ENCODE measurements around the gene PADI1.

PADI1 gene, protein sequence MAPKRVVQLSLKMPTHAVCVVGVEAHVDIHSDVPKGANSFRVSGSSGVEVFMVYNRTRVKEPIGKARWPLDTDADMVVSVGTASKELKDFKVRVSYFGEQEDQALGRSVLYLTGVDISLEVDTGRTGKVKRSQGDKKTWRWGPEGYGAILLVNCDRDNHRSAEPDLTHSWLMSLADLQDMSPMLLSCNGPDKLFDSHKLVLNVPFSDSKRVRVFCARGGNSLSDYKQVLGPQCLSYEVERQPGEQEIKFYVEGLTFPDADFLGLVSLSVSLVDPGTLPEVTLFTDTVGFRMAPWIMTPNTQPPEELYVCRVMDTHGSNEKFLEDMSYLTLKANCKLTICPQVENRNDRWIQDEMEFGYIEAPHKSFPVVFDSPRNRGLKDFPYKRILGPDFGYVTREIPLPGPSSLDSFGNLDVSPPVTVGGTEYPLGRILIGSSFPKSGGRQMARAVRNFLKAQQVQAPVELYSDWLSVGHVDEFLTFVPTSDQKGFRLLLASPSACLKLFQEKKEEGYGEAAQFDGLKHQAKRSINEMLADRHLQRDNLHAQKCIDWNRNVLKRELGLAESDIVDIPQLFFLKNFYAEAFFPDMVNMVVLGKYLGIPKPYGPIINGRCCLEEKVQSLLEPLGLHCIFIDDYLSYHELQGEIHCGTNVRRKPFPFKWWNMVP

GRCh38 chr1:17204546-17205440 lies at the start of gene PADI1:
Gene PADI1 (plus strand): TSS chr1:17205128. CDS start chr1:17205218, 90 bp downstream.
- DNase-seq (ENCODE audit: low spot score) = no peak

DNA sequence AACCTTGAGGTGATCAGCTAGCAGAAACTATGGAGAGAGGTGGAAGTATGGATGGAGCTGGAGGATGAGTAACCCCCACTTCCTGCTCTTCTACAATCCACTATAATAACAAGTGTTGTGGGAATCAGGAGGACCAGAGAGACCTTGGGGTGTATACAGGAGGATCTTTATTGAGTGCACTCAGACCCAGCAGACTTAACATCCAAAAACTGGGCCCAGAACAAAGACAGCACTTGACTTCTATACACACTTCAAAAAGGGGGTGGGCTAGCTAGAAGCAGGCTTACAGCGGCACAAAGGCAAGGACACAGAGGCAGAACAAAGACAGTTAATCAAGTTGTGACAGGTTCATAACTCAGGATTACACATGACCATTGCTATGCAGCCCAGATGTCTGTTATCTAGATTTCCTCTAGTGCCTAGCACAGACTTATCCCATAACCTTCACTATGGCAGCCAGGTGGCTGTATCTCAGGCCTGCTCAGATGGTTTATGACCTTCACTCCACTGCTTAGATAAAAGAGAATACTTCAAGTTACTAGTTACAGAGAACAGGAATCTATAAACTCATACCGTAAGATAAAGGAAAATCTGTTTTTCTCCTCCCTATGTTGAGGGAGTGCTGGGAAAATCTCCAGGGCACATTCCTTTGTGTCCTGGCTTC lies 49.5 kb upstream of the PADI1 start:
- no peak for DNase-seq (ENCODE audit: low spot score)

GRCh38 chr1:17156108-17156507 lies 48.8 kb upstream of the PADI1 start:
- DNase-seq (ENCODE audit: low spot score) = no peak

GRCh38 chr1:17158961-17159360 lies 46.0 kb upstream of the PADI1 start:
- no peak for DNase-seq (ENCODE audit: low spot score)

DNA sequence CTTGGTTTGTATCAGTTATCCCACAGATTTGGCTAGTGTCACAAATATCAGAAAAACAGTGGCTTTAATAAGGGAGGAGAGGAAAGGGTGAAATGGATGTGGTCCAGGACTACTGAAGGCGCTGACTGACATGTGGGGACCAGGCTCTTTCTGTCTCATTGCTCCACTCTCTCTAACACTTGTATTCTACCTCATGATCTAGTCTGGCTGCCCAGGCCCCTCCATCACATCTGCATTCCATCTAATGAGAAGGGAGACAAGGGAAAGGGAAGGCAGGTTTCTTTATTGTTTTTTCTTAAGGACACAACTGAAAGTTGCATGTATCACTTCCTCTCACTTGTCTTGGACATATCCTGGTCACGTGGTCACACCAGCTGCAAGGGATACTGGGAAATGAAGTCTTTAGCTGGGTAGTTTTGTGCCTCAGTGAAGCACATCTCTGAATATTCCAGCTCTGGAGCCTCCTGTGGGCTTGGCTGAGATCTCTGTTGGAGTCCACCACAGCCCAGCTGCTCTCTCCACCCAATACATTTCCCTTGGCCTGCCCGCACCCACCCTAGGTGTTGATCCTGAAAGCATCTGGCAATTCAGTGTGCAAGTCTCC lies 43.7 kb upstream of the PADI1 start:
- DNase-seq (ENCODE audit: low spot score) = no peak

DNA sequence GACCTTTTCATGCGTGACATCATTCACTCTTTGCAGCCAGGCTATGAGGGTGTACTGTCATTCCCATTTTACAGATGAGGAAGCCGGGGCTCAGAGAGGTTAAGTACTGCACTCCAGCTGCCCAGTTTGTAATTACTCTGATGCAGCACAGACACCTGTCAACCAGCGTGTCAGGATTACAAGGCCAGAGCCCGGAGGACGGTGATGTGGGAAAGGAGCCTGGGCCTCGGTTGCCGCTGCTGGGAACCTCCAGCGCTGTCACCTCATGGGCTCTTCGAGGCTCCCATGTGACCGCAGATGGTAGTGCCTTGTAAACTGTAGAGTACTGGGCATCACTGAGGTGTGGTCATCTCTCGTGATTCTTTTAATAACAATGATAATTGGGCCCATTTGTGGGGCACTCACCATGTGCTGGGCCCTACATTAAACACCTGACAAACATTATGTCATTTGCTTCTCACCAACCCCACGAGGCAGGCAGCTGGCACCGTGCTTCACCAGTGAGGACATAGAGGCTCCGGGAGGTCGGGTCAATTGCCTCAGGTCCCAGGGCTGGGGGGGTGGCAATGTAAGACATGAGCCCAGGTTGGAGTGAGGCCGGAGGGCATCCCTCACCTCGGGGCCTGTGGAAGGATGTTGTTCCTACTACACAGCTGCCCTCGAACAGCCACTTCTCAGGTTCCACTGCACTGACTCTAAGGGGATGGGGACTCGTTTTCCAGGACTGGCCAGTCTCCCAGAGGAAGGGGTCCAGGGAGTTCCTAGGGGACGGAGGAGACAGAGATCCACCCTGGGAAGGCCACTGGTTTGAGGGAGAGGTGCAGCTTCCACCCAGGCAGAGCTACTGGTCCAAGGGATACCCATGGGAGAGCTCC lies 42.8 kb upstream of the PADI1 start:
- DNase-seq (ENCODE audit: low spot score) = no peak

DNA sequence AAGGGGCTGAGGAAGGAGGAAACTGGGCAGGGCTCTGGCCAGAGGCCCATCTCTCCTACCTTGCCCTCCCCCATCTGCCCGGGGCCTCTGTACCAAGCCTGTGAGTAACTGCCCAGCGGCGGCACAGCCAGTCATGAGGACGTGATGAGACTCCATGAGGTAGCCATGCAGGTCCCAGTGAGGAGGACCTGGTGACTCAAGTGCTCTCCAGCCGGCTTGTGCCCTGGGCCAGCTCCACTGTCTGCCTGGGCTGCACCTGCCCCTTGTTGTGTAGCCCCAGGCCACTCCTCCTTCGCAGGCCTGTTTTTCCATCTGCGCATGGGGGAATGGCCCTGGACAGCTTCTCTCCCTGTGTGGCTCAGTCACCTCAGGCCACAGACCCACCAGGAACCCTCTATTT lies 42.0 kb upstream of the PADI1 start:
- DNase-seq (ENCODE audit: low spot score) = no peak

DNA sequence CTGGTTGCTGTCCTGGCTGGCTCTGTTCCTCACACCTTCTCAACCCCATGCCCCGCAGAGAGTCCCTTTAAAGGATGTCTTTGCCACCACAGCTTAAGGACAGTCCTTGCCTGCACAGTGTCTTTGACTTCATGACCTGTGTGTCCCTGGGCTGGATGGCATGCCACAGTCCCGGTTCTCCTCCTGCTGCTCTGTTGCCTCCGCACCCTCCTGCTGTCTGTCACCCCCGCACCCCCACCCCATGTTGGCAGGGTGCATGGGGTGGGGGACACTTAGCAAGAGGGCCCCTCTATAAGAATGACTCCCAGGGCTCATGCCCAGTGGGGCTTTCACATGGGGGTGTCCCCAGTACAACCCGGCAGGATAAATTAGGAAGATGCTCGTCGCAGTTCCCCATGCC lies 41.6 kb upstream of the PADI1 start:
- DNase-seq (ENCODE audit: low spot score) = no peak

DNA sequence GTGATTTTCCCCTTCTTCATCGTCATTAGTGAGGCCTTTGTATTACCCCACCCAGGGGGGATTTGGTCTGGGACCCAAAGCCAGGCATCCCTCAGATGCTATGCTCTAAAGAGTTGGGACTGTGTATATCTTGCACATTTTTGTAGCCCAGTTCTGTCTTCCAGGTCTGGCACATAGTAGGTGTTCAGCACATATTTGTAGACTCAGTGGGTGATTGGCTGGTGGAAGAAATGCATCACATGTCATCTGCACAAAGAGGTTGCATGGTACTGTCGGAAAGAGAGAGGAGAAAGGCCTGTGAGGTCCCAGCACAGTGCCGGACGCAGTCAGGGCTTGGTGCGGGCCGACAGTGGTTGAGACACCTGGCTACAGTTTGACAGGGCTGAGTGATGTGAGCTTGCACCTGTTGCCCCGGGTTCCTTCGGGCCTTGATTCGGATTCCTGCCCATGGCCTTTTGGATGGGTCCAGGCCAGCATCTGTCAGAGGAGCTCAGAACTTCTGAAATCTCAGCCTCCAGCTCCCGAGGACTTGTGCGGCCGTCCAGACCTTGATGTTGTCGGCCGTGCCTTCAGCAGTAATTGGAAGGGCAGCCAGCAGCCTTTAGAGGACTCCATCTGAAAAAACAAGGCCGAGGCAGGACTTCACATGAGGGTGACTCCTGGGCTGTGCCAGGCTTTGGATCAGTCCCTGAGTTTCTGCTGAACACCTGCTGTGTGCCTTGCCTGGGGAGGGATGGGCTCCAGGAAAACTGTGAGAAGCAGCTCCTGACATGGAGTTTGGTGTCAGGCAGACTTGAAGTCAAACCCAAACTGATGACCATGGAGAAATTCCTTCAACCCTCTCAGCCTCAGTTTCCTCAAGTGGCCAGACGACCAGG lies 40.9 kb upstream of the PADI1 start:
- no peak for DNase-seq (ENCODE audit: low spot score)

DNA sequence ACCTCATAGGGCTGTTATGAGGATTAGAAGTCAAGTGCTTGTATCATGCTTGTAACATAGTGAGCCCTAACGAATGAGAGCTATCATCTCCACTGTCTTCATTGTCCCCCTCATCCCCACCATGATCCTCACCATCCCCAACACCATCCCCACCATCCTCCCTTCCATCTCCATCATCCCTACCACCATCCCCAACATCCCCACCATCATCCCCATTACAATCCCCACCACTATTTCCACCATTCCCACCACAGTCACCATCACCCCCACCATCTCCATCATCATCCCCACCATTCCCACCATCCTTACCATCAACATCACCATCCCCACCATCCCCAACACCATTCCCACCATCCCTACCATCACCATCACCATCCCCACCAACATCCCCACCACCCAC lies 39.1 kb upstream of the PADI1 start:
- DNase-seq (ENCODE audit: low spot score) = no peak

DNA sequence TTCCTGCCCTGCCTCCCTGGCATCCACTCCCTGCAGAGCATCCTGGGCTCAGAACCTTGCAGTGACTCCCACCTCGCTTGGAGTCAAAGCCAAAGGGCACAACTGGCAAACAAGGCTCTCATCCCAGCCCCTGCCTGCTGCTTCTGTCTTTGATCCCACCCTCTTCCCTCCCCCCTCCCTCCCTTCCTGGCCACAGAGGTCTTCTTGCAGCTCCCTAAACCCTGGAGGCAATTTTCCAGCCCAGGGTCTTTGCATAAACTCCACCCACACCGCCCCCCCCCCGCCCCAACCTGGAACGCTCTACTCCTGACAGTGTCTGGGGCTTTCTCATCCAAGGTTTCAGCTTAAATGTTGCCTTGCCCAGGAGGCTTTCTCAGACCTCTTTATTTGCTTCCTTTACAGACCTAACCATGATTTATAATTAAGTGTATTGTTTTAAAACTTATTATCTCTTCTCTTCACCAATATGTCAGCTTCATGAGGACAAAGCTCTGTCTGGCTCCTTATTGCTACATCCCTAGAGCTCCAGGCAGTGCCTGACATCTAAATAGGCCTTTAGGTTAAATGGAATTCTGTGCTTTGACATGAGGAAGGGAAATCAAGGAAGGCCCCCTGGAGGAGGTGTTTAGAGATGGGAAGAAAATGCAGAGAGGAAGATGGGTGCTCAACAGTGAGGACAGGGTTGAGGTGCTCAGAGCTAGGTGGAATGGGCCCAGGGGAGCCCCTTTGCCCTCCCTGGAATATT lies 37.7 kb upstream of the PADI1 start:
- DNase-seq (ENCODE audit: low spot score) = no peak

- DNase-seq (ENCODE audit: low spot score) = no peak
Observed at GRCh38 chr1:17167786-17168090, 37.2 kb upstream of the PADI1 start.

DNA sequence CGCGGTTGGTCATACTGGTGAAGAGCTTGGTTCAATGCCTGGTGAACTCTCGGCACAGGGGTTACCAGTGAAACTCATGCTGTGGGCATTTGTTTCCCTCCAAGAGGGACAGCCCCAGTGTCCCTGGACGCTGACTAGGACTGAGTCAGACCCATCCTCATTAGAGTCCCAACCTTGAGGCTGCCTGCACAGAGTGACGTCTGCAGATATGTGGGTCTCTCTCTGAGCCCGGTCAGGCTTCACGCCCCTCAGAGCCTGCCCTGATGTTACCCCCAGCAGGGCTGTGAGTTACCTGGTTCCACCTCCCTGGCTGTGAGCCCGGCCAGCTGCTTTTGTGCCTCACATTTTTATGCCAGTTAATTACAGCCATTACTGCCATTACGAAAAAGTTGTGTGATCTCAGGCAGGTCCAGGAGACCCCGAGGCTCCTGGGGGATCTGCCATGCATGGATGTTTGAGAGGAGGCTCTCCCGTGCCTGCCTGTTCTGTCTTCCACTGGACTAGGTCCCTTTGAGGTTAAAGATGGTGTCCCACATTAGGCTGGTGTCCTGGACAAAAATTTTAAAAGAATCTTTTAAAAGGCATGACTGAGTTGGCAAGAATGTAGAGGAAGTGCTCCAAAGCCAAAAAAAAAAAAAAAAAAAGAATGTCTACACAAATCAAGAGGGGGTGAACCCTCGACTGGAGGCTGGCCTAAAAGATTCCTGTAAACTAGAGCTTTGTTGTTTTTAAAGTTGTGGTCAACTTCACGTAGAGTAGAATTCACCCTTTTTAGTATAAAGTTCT lies 36.6 kb upstream of the PADI1 start:
- no peak for DNase-seq (ENCODE audit: low spot score)

- DNase-seq (ENCODE audit: low spot score) = no peak
Observed at GRCh38 chr1:17170571-17170970, 34.4 kb upstream of the PADI1 start.

DNA sequence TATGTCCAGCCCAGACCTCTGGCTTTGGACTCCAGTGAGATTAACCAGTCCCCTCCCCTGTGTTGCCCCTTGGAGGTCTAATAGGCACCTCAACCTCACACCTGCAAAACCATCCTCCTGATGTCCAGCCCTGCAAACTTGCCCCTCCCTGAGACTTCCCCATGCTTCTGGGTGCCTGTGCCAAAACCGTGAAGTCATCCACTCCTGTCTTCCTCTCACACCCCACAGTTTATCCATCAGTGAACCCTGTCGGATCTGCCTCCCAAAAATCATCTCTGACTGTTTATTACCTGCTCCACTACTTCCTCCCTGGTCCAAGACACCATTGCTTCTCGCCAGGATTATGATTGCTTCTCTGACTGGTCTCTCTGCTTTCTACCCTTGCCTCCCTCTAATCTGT lies 31.7 kb upstream of the PADI1 start:
- DNase-seq (ENCODE audit: low spot score) = no peak

DNA sequence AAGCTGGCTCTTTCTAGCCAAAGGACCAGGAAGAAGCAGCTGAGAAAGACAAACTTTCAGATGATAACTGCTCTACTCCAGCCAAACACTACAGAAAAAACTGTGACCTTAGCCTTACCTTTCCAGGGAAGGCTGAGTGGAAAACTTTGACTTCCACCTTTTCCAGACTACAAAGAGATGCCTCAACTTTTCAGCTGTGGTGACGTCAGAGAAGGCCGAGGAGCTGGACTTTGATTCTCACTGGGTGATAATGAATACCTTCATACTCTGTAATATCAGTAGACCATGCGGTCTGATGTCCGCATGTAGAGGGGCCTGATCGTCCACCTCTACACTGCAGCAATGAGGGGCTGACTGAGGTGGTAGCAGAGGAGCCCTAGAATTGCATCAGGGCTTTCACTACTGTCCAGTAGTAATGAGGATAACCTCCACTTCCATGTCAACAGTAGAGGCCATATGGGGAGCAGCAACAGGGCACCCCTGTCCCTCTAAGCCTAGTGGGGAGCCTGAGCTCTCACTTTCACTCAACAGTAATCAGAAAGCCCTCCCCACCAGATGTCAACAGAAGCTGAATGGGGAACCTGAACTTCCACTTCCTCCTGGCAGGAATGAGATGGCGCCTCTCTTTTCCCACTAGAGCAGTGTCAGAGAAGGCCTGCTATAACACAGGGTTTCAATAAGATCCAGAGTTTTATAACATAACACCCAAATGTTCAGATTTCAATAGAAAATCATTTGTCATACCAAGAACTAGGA lies 28.4 kb upstream of the PADI1 start:
- DNase-seq (ENCODE audit: low spot score) = no peak

DNA sequence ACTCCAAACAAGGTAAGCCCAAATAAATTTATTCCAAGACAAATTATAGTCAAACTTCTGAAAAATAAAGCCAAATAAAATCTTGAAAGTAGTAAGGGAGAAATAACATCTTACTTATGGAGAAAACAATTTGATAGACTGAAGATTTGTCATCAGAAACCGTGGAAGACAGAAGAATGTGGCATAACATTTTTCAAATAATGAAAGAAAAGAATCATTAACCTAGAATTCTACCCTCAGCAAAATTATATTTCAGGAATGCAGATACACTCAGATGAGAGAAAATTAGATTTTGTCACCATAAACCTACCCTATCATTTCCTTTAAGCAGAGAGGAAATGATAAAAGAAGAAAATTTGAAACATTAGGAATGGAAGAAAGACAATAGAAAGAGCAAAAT lies 27.3 kb upstream of the PADI1 start:
- no peak for DNase-seq (ENCODE audit: low spot score)

Data from COLO829 (cell line).